Gastroesophageal sphincter (tissue), 3 donors: Measurements from ENCODE around the gene SPINK2.

Source experiments
- EP300 ChIP-seq: sonication (generic); formaldehyde crosslinking; IDR thresholded peaks from one replicate; pipeline ENCODE4 v1.6.1; 2017; ENCODE audit warnings: antibody characterized with exemption, mild to moderate bottlenecking
- POLR2A ChIP-seq, 2 donors: fragments of 450-650 bp; IDR thresholded peaks; one replicate each; pipeline ENCODE4 v1.6.1; 2017; ENCODE audit warnings: antibody characterized with exemption in 2 of 2, mild to moderate bottlenecking in 2 of 2, moderate library complexity in 1 of 2
- POLR2AphosphoS5 ChIP-seq: sonication (generic); formaldehyde crosslinking; IDR thresholded peaks from one replicate; pipeline ENCODE4 v1.6.1; 2017; ENCODE audit warnings: antibody characterized with exemption
- TF ChIP-seq, protein P1 (sequence below), 4 experiments: fragments of 200-600 bp in 2 of 4; fragments of 450-650 bp in 2 of 4; sonication (generic) in 1 of 4; IDR thresholded peaks; one replicate each; pipeline ENCODE4 v1.5.1; 2017 to 2019; ENCODE audit warnings: antibody characterized with exemption in 4 of 4, mild to moderate bottlenecking in 2 of 4, moderate library complexity in 2 of 4

GRCh38 chr4:56817840-56818491 is 3.5 kb downstream of the SPINK2 start:
- TF ChIP-seq, protein P1, sequence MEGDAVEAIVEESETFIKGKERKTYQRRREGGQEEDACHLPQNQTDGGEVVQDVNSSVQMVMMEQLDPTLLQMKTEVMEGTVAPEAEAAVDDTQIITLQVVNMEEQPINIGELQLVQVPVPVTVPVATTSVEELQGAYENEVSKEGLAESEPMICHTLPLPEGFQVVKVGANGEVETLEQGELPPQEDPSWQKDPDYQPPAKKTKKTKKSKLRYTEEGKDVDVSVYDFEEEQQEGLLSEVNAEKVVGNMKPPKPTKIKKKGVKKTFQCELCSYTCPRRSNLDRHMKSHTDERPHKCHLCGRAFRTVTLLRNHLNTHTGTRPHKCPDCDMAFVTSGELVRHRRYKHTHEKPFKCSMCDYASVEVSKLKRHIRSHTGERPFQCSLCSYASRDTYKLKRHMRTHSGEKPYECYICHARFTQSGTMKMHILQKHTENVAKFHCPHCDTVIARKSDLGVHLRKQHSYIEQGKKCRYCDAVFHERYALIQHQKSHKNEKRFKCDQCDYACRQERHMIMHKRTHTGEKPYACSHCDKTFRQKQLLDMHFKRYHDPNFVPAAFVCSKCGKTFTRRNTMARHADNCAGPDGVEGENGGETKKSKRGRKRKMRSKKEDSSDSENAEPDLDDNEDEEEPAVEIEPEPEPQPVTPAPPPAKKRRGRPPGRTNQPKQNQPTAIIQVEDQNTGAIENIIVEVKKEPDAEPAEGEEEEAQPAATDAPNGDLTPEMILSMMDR (IDR thresholded peaks at IDR 0.05) = no peak
- TF ChIP-seq POLR2A (IDR thresholded peaks at IDR 0.05) = no peak
- TF ChIP-seq EP300 = no peak
- TF ChIP-seq POLR2AphosphoS5 = no peak
